Vein endothelial cell (primary cell): ENCODE results near the gene BCORL1. TPM values are rescaled to one million over a fixed set of nuclear protein-coding genes. Genes with fewer than 3 reads are reported as not detected.

Experiments
- total RNA-seq: library from RNA; depleted of rRNA; stranded (reverse); fragments of >200 nt; gene quantifications from 2 replicates; pipeline ENCODE4 v1.2.3, GENCODE V29; 2012

BCORL1 gene, protein sequence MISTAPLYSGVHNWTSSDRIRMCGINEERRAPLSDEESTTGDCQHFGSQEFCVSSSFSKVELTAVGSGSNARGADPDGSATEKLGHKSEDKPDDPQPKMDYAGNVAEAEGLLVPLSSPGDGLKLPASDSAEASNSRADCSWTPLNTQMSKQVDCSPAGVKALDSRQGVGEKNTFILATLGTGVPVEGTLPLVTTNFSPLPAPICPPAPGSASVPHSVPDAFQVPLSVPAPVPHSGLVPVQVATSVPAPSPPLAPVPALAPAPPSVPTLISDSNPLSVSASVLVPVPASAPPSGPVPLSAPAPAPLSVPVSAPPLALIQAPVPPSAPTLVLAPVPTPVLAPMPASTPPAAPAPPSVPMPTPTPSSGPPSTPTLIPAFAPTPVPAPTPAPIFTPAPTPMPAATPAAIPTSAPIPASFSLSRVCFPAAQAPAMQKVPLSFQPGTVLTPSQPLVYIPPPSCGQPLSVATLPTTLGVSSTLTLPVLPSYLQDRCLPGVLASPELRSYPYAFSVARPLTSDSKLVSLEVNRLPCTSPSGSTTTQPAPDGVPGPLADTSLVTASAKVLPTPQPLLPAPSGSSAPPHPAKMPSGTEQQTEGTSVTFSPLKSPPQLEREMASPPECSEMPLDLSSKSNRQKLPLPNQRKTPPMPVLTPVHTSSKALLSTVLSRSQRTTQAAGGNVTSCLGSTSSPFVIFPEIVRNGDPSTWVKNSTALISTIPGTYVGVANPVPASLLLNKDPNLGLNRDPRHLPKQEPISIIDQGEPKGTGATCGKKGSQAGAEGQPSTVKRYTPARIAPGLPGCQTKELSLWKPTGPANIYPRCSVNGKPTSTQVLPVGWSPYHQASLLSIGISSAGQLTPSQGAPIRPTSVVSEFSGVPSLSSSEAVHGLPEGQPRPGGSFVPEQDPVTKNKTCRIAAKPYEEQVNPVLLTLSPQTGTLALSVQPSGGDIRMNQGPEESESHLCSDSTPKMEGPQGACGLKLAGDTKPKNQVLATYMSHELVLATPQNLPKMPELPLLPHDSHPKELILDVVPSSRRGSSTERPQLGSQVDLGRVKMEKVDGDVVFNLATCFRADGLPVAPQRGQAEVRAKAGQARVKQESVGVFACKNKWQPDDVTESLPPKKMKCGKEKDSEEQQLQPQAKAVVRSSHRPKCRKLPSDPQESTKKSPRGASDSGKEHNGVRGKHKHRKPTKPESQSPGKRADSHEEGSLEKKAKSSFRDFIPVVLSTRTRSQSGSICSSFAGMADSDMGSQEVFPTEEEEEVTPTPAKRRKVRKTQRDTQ (N-terminal part only)
- 3.2 and 3.3 TPM in 2 replicates for total RNA-seq

DNA sequence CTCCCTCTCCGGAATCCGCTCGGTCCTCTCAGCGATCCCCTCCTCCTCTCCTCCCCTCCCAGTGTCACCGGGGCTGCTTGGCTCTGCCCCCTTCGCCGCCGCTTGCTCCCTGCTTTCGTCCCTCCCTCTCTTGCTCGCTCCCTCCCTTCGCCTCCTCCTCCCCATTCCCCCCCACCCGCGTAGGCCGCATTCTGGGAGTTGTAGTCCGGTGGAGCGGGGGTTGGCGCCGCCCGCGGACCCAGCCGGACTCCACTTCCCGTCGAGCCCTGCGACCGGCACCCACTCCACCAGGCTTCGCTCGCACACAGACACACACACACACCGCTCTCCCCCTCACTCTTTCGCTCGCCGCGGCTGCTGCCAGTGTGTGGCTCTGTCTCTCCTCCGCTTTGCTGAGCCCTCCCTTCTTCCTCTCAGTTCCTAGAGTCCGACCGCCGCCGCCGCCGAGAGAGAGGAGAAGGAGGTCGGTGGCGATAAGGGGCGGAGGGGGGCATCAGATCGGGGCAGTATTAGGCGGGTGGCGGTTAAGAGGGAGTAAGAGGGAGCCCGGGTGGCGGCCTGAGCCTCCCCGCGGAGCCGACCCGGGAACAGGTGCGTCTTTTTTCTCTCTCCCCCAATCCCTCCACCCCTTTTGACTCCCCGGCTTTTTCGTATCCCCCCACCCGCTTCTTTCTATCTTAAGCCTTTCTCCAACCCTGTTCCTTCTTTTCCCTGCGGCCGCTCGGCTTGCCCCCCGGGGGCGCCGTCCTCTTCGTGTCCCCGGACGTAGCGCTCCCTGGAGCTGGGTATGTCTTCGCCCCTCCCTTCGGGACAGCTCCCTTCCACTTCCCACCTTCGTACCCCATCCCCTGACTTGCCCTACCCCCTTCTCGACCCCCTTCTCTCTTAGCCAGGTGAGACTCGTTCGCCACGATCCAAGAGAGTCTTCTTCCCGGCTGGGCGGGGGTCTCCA is at the start of gene BCORL1:
TSS of gene BCORL1 (plus strand) at position 336 of the 952 bp plus-strand sequence. CDS start 22,597 bp downstream, outside the sequence.

Other genes starting within 250 kb of the BCORL1 start
- gene XPNPEP2, start 243.7 kb upstream of the BCORL1 start, total RNA-seq = not detected in 2 replicates
- under 0.01 TPM in 1 of 2 replicates, not detected in the other for gene SASH3, start 202.7 kb upstream of the BCORL1 start, total RNA-seq
- 34.9 and 36.7 TPM in 2 replicates for gene ZDHHC9, start 138.7 kb upstream of the BCORL1 start, total RNA-seq
- 26.1 and 26.7 TPM in 2 replicates for gene UTP14A, start 76.5 kb upstream of the BCORL1 start, total RNA-seq
- gene ELF4, start 127.9 kb downstream of the BCORL1 start, total RNA-seq = 28.8 and 31.4 TPM in 2 replicates
- gene AIFM1, start 183.2 kb downstream of the BCORL1 start, total RNA-seq = 13.4 and 17.4 TPM in 2 replicates
- 0.10 and 0.65 TPM in 2 replicates for gene RAB33A, start 189.3 kb downstream of the BCORL1 start, total RNA-seq